CD14-positive monocyte (primary cell): ENCODE results near the gene SYNDIG1L. TPM values are rescaled to one million over a fixed set of nuclear protein-coding genes. Genes with fewer than 3 reads are reported as not detected.

ENCODE experiments used
- DNase-seq, 3 donors: peaks; one replicate each; pipeline ENCODE4 v3.0.0-alpha.2; 2011 to 2022
- H2AFZ ChIP-seq: 2 replicates; pipeline ENCODE4 v1.6.0; 2012; ENCODE audit warnings: mild to moderate bottlenecking, low read depth, low read length, inconsistent platforms; ENCODE audit not compliant: insufficient read depth, poor library complexity, severe bottlenecking
- H3K27ac ChIP-seq, 2 donors: 1 replicate in 1 of 2; 2 replicates in 1 of 2; pipeline ENCODE4 v1.5.1; 2012 to 2013; ENCODE audit warnings: low read length in 2 of 2, control low read depth in 1 of 2, inconsistent platforms in 1 of 2, low read depth in 1 of 2, mild to moderate bottlenecking in 1 of 2
- H3K27me3 ChIP-seq, 2 donors: one replicate each; pipeline versions ENCODE4 v1.6.0 to v1.6.1; 2011 to 2013; ENCODE audit warnings: low read length in 2 of 2; ENCODE audit not compliant: control insufficient read depth in 2 of 2, insufficient read depth in 2 of 2
- H3K36me3 ChIP-seq, 2 donors: replicated peaks in 1 of 2; 1 replicate in 1 of 2; 2 replicates in 1 of 2; pipeline versions ENCODE4 v1.5.1 to v1.6.1; 2012 to 2013; ENCODE audit warnings: low read length in 2 of 2, control low read depth in 1 of 2, inconsistent platforms in 1 of 2, mild to moderate bottlenecking in 1 of 2; ENCODE audit not compliant: insufficient read depth in 2 of 2, control insufficient read depth in 1 of 2
- H3K4me1 ChIP-seq, 2 donors: 1 replicate in 1 of 2; 2 replicates in 1 of 2; pipeline versions ENCODE4 v1.5.1 to v1.6.1; 2012 to 2013; ENCODE audit warnings: low read length in 2 of 2, control low read depth in 1 of 2, inconsistent platforms in 1 of 2, mild to moderate bottlenecking in 1 of 2, moderate library complexity in 1 of 2; ENCODE audit not compliant: insufficient read depth in 2 of 2, control insufficient read depth in 1 of 2
- H3K4me2 ChIP-seq: replicated peaks from 2 replicates; pipeline ENCODE3; 2012; ENCODE audit warnings: low read length, moderate library complexity, mild to moderate bottlenecking; ENCODE audit not compliant: poor library complexity, severe bottlenecking; ENCODE audit errors: extremely low read depth
- H3K4me3 ChIP-seq, 3 experiments: fragments of 200-600 bp in 1 of 3; sonication (generic) in 1 of 3; replicated peaks in 1 of 3; 1 replicate in 2 of 3; 2 replicates in 1 of 3; pipeline ENCODE4 v1.5.1; 2011 to 2013; ENCODE audit warnings: low read length in 3 of 3, mild to moderate bottlenecking in 3 of 3, control low read depth in 2 of 3, low read depth in 2 of 3, inconsistent platforms in 1 of 3, moderate library complexity in 1 of 3
- H3K79me2 ChIP-seq: 2 replicates; pipeline ENCODE4 v1.6.0; 2012; ENCODE audit warnings: mild to moderate bottlenecking, control low read depth, inconsistent platforms, low read length, moderate library complexity; ENCODE audit not compliant: insufficient read depth
- H3K9ac ChIP-seq: 2 replicates; pipeline ENCODE4 v1.6.0; 2017; ENCODE audit warnings: low read length, mild to moderate bottlenecking; ENCODE audit not compliant: insufficient read depth, poor library complexity, severe bottlenecking
- H3K9me3 ChIP-seq, 2 donors: replicated peaks in 1 of 2; 1 replicate in 1 of 2; 2 replicates in 1 of 2; pipeline versions ENCODE4 v1.5.1 to v1.6.1; 2012 to 2013; ENCODE audit warnings: low read length in 2 of 2, control low read depth in 1 of 2; ENCODE audit not compliant: control insufficient read depth in 1 of 2, insufficient read depth in 1 of 2
- H4K20me1 ChIP-seq: 2 replicates; pipeline ENCODE4 v1.6.0; 2012; ENCODE audit warnings: mild to moderate bottlenecking, low read length, control low read depth, moderate library complexity; ENCODE audit not compliant: insufficient read depth
- H3K27ac Mint-ChIP-seq, 7 donors: one replicate each; pipeline ENCODE4 v1.8.0; 2020; ENCODE audit warnings: mild to moderate bottlenecking in 7 of 7, mixed read lengths in 7 of 7, moderate library complexity in 6 of 7, inconsistent platforms in 2 of 7
- H3K27me3 Mint-ChIP-seq, 3 donors: one replicate each; pipeline ENCODE4 v1.8.0; 2021 to 2022; ENCODE audit warnings: low read depth in 3 of 3, mild to moderate bottlenecking in 3 of 3, mixed read lengths in 3 of 3, moderate library complexity in 3 of 3, inconsistent platforms in 1 of 3
- H3K36me3 Mint-ChIP-seq, 2 donors: one replicate each; pipeline ENCODE4 v1.8.0; 2020; ENCODE audit warnings: mixed read lengths in 2 of 2, inconsistent platforms in 1 of 2, mild to moderate bottlenecking in 1 of 2
- H3K4me1 Mint-ChIP-seq: one replicate; pipeline ENCODE4 v1.8.0; 2020; ENCODE audit warnings: mild to moderate bottlenecking, mixed read lengths
- H3K4me3 Mint-ChIP-seq, 2 donors: one replicate each; pipeline ENCODE4 v1.8.0; 2020; ENCODE audit warnings: mild to moderate bottlenecking in 2 of 2, mixed read lengths in 2 of 2, moderate library complexity in 1 of 2
- H3K9me3 Mint-ChIP-seq, 7 donors: one replicate each; pipeline ENCODE4 v1.8.0; 2020 to 2022; ENCODE audit warnings: mixed read lengths in 7 of 7, mild to moderate bottlenecking in 6 of 7, moderate library complexity in 6 of 7, inconsistent platforms in 2 of 7
- WGBS: methylation state at CpG from one replicate; pipeline ENCODE4 v1.1.5; 2013; ENCODE audit warnings: missing lambda C conversion rate; ENCODE audit not compliant: insufficient coverage; 5-methylcytosine and 5-hydroxymethylcytosine counted together
- intact Hi-C, 2 donors: fragments of 100-400 bp; cut with micrococcal nuclease; formaldehyde crosslinking; loops; one replicate each; pipeline versions ENCODE4 v1.15.0 to v1.15.1; 2023
- polyA plus RNA-seq, 3 donors: library from polyadenylated mRNA; depleted of rRNA in 1 of 3; unstranded in 2 of 3; stranded (reverse) in 1 of 3; fragments of 300-500 nt in 2 of 3; fragments of >200 nt in 1 of 3; fragmentation: Illumina TruSeq in 2 of 3; gene quantifications; 1 replicate in 2 of 3; 2 replicates in 1 of 3; pipeline ENCODE4 v1.2.3, GENCODE V29; 2012 to 2021
- TF ChIP-seq, protein P1 (sequence below): fragments of 200-600 bp; IDR thresholded peaks from one replicate; pipeline ENCODE4 v1.8.0; 2022; ENCODE audit warnings: antibody characterized with exemption, mild to moderate bottlenecking

Gene SYNDIG1L
- polyA plus RNA-seq, 3 donors: not detected

DNA sequence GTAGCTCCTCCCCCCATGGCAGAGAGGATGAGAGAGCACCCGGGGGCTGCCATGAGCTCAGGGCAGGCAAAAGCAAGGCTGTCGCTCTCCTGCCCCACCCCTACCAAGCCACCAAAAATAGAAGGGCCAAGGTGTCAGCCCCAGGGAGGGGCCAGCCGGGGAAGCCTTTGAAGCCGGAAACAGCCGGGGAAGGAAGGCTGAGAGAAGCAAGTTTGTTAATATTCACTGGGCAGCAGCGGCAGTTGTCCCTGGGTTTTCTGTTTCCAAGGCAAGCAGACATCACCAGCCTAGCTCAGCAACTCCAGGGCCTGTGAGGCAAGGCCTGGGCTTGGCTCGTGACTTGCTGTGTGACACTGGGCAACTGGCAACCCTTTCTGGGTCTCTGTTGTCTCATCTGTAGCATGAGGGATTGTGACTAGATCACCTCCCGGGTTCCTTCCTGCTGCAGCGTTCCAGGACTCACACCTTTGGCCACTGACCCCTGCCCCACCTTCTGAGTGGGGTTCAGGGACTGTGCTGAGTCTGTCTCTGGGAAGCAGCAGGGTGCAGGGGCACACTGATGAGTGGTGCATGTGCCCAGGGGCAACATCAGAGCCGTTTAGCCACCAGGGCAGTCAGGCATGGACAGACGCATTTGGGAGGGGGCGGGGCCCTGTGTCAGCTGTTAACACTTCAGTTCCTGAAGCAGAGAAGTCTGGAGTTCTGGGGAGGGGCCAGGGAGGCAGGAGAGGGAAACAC, 24.3 kb downstream of the SYNDIG1L start:
- Histone ChIP-seq H4K20me1 (no peaks in the 10 kb centered on the region), H3K27ac (peak overlapping the region; percentile 20 to 48), H2AFZ (peak overlapping the region; percentile 86), H3K4me2 (peak overlapping the region; percentile 66), H3K79me2 (no peaks in the 10 kb centered on the region), H3K36me3 (no peaks in the 10 kb centered on the region), H3K4me3 (peak overlapping the region in 2 of 3 experiments; percentile 22 to 59), H3K27me3 (no peaks in the 10 kb centered on the region), H3K9ac (peak overlapping the region; percentile 37), H3K9me3 (no peaks in the 10 kb centered on the region), H3K4me1 (peaks cover 21 to 22% of the 10 kb centered on the region in 2 donors)
- no peaks in the 10 kb centered on the region for H3K36me3 Mint-ChIP-seq
- peak overlapping the region in 5 of 7 donors; percentile 37 to 80 (median 64) for H3K27ac Mint-ChIP-seq
- peak in 2 of 3 donors; percentile 2 to 7 for DNase-seq
- 3% methylated on average over 5 of the region's 12 CpGs for WGBS
- peaks cover 9 to 13% (median 9%) of the 10 kb centered on the region in 3 donors for H3K27me3 Mint-ChIP-seq
- H3K9me3 Mint-ChIP-seq: no peaks in the 10 kb centered on the region
- intact Hi-C loops: no loop called here
- H3K4me1 Mint-ChIP-seq: peaks cover 24% of the 10 kb centered on the region
- H3K4me3 Mint-ChIP-seq: peak overlapping the region; percentile 70 to 83
- TF ChIP-seq, protein P1, sequence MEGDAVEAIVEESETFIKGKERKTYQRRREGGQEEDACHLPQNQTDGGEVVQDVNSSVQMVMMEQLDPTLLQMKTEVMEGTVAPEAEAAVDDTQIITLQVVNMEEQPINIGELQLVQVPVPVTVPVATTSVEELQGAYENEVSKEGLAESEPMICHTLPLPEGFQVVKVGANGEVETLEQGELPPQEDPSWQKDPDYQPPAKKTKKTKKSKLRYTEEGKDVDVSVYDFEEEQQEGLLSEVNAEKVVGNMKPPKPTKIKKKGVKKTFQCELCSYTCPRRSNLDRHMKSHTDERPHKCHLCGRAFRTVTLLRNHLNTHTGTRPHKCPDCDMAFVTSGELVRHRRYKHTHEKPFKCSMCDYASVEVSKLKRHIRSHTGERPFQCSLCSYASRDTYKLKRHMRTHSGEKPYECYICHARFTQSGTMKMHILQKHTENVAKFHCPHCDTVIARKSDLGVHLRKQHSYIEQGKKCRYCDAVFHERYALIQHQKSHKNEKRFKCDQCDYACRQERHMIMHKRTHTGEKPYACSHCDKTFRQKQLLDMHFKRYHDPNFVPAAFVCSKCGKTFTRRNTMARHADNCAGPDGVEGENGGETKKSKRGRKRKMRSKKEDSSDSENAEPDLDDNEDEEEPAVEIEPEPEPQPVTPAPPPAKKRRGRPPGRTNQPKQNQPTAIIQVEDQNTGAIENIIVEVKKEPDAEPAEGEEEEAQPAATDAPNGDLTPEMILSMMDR: no peak

- Histone ChIP-seq H3K9me3 (no peaks in the 10 kb centered on the region), H3K4me1 (peaks cover 21 to 22% of the 10 kb centered on the region in 2 donors), H3K4me2 (peak overlapping the region; percentile 66), H3K27me3 (no peaks in the 10 kb centered on the region), H3K4me3 (peak overlapping the region in 1 of 3 experiments; percentile 59), H2AFZ (peak overlapping the region; percentile 86), H3K9ac (peak overlapping the region; percentile 37), H3K27ac (peak overlapping the region in 1 of 2 donors; percentile 48), H3K36me3 (no peaks in the 10 kb centered on the region), H4K20me1 (no peaks in the 10 kb centered on the region), H3K79me2 (no peaks in the 10 kb centered on the region)
- WGBS: 84% methylated on average over 4 of the region's 8 CpGs
- no peak for DNase-seq
- peaks cover 24% of the 10 kb centered on the region for H3K4me1 Mint-ChIP-seq
- no peak overlapping the region for H3K27ac Mint-ChIP-seq
- peak overlapping the region; percentile 70 to 83 for H3K4me3 Mint-ChIP-seq
- TF ChIP-seq, protein P1: no peak
- no peaks in the 10 kb centered on the region for H3K9me3 Mint-ChIP-seq
- peaks cover 9 to 16% (median 12%) of the 10 kb centered on the region in 3 donors for H3K27me3 Mint-ChIP-seq
- no peaks in the 10 kb centered on the region for H3K36me3 Mint-ChIP-seq
- intact Hi-C loops: no loop called here
Observed at GRCh38 chr14:74400919-74401503, 25.0 kb downstream of the SYNDIG1L start.
